Inflammatory macrophage (primary cell): ENCODE data around the gene SHC2.
"Not testable (repeated sequence)": the region's sequence is repeated elsewhere in the genome, so short reads cannot be mapped to it uniquely, and the experiment has no call there.

Source experiments
- DNase-seq, 2 donors: peaks; one replicate each; pipeline ENCODE4 v3.0.0-alpha.2; 2020 to 2022

SHC2 gene

GRCh38 chr19:387777-388176, 73.1 kb downstream of the SHC2 start:
- DNase-seq, result no peak

DNA sequence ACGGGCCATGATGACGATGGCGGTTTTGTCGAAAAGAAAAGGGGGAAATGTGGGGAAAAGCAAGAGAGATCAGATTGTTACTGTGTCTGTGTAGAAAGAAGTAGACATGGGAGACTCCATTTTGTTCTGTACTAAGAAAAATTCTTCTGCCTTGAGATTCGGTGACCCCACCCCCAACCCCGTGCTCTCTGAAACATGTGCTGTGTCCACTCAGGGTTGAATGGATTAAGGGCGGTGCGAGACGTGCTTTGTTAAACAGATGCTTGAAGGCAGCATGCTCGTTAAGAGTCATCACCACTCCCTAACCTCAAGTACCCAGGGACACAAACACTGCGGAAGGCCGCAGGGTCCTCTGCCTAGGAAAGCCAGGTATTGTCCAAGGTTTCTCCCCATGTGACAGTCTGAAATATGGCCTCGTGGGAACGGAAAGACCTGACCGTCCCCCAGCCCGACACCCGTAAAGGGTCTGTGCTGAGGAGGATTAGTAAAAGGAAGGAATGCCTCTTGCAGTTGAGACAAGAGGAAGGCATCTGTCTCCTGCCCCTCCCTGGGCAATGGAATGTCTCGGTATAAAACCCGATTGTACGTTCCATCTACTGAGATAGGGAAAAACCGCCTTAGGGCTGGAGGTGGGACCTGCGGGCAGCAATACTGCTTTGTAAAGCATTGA, 74.1 kb downstream of the SHC2 start:
- DNase-seq, result not testable (repeated sequence)

DNA sequence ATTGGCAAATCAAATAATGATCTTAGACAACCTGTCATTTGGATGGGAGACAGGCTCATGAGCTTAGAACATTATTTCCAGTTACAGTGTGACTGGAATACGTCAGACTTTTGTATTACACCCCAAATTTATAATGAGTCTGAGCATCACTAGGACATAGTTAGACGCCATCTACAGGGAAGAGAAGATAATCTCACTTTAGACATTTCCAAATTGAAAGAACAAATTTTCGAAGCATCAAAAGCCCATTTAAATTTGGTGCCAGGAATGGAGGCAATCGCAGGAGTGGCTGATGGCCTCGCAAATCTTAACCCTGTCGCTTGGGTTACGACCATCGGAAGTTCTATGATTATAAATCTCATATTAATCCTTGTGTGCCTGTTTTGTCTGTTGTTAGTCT, 74.6 kb downstream of the SHC2 start:
- DNase-seq, result not testable (repeated sequence)

- DNase-seq, result no peak
Observed at GRCh38 chr19:384799-385169, 76.0 kb downstream of the SHC2 start.

GRCh38 chr19:383922-384798, 76.7 kb downstream of the SHC2 start:
- no peak for DNase-seq

DNA sequence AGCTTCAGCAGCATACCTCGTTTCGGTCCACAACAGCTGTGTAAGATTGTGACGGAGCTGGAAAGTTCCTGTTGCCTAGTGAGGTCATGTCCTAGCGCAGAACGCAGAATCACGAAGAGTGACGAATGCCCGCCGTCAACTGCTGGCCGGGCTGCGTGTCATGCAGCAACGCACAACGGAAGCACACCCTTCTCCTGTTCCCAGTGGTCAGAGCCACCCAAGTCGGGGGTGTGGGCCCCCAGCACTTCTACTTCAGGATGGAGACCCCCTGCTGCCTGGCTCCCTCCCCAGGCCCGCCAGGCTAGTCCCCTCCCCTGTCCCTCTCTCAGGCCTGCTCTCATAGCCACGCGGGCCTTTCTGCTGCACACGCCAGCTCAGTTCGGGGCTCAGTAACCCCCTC, 77.8 kb downstream of the SHC2 start:
- DNase-seq, result no peak

GRCh38 chr19:382578-382977, 78.3 kb downstream of the SHC2 start:
- not testable (repeated sequence) for DNase-seq

GRCh38 chr19:381901-382300, 78.9 kb downstream of the SHC2 start:
- DNase-seq, result not testable (repeated sequence)

GRCh38 chr19:380618-381219, 80.1 kb downstream of the SHC2 start:
- not testable (repeated sequence) for DNase-seq

DNA sequence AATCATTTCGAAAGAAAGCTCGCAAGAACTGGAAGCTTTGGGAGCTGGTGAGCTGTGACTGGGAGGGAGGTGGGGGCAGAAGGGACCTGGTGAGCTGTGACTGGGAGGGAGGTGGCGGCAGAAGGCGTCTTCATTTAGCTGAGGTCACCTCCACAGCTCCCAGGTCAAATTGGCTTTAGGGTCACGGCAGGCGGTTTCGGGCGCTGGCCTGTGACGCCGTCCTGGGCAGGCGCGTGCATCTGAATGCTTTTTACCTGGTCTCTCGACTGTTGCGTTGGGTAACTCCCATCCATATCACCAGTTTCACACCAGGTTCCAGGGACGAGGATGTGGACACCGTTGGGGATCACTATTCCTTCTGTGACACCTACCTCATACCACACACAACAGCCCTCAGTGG, 81.0 kb downstream of the SHC2 start:
- DNase-seq, result no peak

- no peak for DNase-seq
Observed at GRCh38 chr19:378706-379105, 82.1 kb downstream of the SHC2 start.

GRCh38 chr19:377801-378581, 82.8 kb downstream of the SHC2 start:
- DNase-seq, result no peak

- DNase-seq, result no peak
Observed at GRCh38 chr19:376111-376470, 84.7 kb downstream of the SHC2 start.

DNA sequence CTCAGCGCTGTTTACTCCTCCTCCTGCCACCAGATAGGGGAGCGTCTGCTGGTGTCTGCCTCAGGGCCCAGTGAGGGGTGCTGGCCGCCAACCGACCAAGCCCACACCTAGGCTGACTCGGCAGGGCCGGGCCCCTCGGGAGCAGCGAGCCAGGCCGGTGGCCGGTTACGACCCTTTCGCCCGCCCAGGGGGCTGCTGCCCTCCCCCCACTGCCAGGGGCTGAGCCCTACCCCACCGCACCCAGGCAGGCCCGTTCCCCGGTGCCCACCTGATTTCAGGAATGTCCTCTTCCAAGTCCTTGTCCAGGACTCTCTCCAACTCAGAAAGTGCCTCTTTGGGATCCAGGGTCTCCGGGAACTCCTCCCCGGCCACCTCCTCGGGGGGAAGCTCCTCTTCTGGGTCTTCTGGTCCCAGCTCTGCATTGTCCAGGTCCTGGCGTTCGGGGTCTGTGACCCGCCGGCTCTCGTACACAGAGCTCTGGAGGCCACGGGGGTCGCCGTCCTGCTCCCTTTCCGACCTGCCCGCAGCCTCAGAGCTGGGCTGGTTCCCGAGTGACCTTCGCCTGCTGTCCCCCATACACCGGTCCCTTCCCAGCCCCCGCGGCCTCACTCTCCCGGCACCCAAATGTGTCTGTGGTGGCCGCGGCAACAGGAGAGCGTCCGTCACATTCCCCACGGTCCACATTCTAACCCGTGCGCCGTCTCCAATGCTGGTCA, 85.3 kb downstream of the SHC2 start:
- DNase-seq, result no peak

GRCh38 chr19:374886-375235, 86.0 kb downstream of the SHC2 start:
- no peak for DNase-seq

DNA sequence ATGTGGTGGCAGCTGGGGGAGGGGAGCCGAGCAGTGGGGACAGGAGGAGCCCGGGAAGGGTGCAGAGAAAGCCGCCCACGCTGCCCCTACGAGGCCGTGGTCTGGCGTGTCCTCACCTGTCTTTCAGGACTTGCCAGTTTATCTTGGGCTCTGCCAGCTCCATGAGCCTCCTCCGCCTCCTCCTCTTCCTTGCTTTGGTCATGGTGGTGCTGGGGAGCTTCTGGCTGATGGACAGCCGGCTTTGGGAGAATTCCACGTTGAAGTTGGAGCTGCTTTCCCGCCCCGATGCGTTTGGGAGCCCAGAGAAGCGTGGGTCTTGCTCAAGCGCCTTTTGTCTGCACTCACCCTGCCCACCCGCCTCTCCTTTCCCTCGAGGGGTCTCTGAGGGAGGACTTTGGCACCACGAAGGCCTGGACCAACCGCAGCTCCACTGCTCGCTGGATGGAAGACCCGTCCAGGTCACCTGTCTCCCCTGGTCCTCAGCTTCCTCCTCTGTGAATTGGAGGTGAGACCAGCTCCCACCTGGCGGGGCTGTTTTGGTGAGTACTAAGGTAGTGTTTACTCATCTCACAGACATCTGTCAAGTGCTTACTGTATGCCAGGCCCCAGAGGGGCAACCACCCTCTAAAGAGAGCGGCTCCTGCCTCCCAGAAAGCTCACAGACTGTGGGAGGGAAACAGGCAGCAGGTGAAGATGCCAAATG, 86.5 kb downstream of the SHC2 start:
- no peak for DNase-seq

DNA sequence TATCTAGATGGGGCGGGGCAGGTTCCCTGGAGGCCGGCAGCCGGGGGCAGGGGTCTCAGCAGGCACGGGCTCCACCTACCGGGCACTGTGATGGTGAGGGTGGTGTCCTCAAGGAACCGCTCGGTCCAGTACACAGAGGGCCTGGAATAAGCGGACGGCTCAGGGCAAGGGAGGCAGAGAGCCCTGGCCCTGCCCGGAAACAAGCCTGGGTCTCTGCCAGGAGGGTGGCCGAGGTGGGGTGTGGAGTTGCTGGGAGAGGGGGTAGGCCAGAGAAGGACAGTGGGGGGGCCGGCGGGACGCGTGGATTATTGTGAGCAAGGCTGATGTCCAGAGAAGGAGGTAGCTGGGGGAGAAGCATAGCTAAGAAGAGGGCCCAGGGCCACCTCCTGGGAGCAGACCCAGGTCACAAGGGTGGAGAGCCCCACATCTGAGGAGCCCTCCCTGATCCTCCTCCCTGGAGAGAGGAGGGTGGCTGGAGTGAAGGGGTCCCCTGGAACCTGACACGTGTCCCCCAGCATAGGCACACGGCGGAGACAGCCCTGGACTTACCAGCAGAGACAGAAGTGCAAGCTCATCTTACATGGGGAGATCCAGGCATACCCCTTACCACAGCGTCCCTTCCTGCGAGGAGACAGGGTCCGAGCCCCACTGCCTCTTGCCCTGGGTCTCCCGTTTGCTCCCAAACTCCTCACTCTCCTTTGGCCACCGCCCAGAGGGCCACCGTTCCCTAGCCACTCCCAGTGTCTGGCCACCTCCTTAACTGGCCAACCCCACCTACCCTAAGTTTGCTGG, 87.2 kb downstream of the SHC2 start:
- no peak for DNase-seq

DNA sequence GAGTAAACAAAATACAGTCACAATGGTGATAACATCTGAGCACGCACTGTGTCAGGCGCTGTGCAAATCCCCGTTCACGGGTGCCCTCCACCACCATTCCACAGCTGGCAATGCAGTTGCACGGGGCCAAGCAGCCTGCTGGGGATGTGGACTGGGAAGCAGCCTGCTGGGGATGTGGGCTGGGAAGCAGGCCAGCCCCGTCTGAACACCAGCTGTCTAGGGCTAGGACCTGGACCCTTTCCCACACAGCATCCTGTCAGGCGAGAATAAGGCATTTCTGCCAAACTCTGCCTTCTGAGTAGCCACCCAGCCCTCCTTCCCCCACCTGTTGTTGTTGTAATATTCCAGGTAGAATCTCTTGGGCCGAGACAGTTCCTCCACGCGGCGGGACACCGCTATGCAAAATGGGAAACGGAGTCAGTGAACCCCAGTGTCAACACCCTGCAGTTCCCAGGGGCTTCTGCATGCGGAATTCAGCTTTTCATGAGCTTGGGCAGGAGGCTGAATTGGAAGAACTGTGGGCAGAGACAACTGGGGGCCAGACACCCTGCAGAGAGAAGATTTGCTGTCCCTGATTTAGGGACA, 88.4 kb downstream of the SHC2 start:
- no peak for DNase-seq

- DNase-seq, result no peak
Observed at GRCh38 chr19:371501-372168, 89.2 kb downstream of the SHC2 start.
